IPS-NIHi7 (cell line): ENCODE results near the gene TCF19.

Experiments
- DNase-seq: peaks from one replicate; pipeline ENCODE4 v3.0.0; 2012; ENCODE audit warnings: mixed read lengths; ENCODE audit errors: extremely low spot score

TCF19 gene, protein sequence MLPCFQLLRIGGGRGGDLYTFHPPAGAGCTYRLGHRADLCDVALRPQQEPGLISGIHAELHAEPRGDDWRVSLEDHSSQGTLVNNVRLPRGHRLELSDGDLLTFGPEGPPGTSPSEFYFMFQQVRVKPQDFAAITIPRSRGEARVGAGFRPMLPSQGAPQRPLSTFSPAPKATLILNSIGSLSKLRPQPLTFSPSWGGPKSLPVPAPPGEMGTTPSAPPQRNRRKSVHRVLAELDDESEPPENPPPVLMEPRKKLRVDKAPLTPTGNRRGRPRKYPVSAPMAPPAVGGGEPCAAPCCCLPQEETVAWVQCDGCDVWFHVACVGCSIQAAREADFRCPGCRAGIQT

DNA sequence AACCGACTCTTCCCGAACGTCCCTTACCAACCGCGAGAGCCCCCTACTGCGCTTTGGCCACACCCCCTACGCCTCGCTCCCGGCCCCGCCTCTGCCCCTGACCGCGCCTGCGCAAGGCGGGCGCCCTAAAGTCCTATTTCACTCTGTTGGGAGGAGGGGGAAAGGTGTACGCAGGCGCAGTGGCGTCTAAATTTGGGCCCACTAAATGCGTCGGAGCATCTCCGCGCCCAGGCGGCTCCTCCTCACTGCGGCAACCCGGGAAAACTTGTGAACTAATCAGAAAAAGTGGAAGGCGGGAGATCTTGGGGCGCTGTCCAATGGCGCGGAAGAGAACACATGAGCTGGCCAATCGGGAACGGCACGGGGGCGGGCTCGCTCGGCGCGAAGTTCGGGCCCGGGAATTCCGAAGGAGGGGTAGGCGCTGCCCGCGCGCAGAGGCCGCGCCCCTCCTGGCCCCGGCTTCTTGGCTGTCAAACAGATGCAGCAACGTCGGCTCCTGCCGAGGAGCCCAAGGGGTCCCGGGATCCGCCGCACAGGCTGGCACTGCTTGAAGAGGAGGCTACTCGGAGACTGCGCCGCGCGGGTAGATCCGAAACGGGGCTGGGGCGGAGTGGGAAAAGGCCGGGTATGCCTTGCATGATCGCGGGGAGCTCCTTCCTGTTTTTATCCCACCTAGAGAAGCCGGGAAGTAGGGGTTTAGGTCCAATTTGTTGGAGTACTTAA is at the start of gene TCF19:
TCF19 (plus strand) TSS at position 450 of the 723 bp plus-strand sequence. CDS start 881 bp downstream, outside the sequence.
- peak; percentile 99 for DNase-seq

DNA sequence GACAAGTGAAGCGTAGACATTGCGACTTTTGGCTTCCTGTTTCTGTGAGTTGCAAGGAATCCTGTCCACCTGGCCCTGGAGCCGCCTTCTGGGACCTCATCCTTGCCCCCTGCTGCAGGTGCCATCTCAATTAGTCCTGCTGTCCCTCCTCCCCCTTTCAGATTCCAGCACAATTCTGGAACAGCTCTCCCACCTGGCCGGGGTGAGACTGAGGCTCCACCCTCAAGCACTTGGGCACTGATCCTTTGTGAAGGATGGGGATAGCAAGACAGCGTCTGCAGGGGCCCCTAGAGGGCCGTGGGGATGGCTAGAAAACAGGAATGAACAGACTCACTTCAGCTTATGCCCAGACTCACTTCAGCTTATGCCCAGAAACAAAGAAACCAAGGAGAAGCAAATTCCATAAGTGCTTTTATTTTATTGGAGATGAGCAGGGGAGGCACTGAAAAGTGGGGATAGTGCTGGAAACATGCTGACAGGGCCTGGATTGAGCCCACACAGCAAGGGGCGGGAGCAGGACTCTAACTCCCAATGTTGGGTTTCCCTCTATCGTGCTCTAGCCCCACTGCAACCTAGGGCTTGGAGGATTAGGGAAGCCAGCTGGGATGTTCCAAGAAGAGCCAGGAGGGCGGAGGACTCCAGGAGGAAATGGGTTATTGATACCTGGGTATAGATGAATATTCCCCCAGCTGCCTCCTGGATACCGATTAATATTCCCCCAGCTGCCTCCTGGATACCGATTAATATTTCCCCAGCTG is 47.4 kb upstream of the TCF19 start:
- DNase-seq: peak; percentile 63

DNA sequence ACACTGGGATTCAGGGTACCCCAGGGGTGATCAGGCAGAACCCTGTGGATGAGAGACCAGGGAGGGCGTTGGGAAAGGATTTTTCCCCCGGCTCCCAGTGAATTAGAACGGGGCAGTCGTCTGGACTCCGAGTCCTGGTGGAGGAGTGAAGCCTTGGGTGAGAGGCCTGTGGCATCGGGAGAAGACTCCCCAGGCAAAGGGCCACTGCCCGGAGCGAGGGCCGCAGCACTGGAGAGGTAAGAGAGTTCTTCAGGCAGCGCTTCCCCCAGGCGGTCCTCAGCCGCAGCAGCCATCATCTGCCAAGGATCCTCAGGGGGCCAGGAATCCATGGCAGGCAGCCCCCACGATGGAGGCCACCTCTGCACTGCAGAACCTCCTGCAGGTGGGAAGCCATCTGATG is 46.7 kb upstream of the TCF19 start:
- DNase-seq: no peak

DNA sequence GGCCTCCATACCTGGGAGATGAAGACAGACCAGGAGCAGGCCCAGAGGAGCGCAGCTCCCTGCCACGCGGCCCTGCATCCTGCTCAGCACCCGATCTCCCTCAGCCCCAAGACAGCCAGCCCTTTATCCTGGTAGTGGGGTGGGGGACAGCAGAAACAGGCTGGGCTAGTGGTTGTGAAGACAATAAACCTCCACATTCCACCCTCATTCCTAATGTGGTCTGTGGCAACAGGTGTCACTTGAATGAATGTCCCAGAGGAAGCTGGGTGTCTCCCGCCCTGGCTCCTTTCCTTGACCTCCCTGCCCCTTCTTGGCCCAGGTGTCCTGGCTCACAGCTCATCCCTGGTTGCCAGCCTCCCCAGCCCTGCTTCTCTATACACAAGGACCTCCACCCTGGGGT is 45.9 kb upstream of the TCF19 start, which contains the start of gene C6orf15:
C6orf15 (minus strand) TSS at position 98 of the 400 bp plus-strand sequence; CDS start at position 78, 20 bp downstream.
- no peak for DNase-seq

DNA sequence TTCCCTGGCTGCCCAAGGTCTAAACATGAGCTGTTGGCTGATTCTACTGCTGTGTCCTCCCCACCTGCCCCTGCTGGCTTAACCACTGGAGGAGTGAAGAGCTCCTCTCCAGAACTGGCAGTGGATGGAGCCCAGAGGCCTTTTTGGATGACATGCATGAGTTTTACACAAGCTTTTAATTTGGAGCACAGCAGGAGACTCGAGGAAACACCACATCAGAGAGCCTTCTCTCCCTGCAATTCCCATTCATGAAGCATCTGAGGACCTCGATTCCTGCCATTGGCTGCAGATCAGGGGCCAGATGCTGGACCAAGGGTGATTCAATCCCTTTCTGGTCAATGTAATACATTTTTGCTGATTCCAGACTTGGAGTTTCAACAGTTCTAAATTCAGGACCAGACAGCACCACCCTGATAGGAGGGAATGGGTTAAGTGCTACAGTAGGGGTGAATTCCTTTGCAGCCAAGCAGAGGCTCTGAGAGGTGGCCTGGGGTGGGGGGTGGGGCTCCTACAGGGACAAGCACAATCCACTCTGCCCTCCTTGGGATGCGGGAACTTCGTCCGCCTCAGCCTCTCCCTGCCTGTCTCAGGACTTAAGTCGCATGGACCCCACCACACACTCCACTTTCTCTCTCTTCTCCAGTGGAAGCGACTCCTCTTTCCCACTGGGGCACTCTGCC is 44.4 kb upstream of the TCF19 start:
- no peak for DNase-seq

DNA sequence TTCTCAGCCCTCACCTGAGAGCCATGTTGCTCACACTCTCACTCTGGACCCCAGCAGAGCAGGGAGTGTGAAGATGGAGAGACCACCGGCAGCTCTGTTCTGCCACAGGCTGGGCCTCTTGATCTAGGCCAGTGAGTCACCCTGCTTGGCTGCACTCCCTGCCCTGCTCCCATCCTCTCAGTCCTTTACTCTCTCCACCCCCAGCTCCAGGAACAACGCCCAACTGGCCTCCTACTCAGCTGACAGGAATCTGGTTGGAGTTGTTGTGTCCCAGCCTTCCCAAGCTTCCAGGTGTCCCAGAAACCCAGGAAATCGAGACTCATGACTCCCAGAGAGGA is 43.9 kb upstream of the TCF19 start, which contains the start of gene PSORS1C1:
PSORS1C1 (plus strand) TSS at position 260 of the 338 bp plus-strand sequence. CDS start 14,833 bp downstream, outside the sequence.
- peak; percentile 68 for DNase-seq

DNA sequence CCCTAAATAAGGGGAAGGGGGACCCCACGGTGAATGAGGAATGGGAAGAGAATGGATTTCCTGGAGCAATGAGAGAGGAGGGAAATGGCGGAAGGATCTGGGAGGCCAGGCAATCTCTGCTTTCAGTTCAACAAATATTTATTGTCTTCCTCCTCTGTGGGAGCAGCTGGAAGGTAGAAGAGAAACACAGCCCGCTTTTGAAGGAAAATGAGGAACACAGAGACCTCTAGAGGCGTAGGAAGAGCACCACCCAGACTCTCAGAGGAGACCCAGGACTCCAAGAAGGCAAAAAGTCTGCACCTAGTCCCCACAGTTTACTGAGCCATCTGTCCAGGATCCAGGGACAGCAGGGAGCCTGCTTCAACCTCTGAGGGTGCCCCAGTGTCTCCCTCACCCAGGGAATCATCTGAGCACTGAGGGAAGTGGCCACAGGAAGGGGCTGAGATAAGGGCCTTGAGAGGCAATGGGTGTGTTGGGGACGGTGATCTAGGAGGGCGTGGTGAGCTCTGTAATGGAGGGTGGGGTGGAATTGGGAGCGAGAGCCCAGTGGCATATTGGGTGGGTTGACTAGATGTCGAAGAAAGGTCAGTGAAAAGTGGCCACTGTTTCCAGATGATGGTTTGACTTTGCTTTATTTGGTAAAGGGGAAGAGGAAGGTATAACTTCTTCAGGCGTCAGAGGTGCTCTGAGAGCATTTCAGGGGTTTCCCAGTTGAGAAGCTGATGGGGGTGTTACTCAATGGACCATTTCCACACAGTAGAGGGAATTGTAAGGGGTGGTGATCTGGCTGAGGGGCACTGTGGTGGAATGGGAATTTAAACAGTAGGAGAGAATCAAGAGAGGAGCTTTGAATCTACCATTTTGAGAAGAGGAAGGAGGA is 43.2 kb upstream of the TCF19 start:
- DNase-seq: peak; percentile 56

DNA sequence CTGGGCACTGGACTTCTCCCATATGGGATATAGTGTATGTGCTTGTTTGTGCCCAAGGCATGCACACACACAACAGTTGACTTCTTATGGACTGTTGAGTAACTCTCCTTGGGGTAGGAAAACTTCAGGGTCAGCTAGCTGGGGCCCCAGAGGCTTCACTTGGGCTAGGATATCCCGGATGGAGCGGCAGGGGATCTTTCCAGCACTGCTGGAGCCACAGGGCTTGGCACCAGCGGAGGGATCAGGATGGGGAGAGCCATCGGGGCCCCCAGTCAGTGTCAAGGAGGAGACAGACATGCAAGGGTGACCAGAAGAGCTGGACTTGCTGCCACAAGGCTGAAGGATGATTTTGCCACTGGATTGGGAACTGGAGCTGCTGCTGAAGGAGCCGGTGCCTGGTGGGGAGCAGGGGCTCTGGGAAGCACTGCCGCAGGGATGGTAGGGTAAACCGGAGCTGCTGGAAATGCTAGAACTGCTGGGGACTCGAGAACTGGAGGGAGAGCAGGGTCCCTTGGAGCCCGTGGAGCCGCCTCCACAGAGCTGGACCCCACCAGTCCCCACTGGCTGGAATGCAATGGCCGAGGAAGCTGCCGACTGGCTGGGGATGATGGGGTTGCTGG is 42.3 kb upstream of the TCF19 start:
- DNase-seq: no peak

DNA sequence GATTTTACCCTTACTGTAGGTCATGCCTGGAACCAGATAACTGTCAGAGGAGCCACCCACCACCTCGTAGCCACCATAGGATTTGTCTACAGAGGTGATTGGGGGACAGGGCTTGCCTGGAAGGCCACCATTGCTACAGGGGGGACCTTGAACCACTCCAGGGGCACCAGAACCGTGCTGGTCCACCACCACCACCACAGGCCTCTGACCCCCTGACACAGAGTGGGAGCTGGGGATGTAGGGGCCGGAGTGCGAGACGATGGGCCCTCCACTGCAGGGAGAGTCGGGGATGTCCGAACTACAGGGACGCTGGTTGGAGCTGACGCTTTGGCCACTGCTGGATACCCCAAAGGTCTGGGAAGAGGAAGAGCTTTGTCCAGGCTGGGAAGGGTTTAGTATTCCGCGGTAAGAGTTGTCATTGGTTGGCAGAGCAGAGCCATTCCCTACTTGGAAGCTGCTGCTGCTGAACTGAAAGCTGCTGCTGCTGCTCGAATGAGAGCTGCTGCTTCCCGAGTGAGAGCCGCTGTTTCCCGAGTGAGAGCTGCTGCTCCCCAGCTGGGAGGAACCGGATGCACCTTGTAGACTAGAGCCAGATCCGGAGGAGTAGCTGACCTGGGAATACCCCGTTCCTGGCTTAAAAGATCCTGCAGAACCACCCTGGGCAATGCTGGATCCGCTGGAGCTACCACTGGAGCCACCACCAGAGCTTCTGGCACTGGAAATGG is 41.6 kb upstream of the TCF19 start:
- DNase-seq: no peak

DNA sequence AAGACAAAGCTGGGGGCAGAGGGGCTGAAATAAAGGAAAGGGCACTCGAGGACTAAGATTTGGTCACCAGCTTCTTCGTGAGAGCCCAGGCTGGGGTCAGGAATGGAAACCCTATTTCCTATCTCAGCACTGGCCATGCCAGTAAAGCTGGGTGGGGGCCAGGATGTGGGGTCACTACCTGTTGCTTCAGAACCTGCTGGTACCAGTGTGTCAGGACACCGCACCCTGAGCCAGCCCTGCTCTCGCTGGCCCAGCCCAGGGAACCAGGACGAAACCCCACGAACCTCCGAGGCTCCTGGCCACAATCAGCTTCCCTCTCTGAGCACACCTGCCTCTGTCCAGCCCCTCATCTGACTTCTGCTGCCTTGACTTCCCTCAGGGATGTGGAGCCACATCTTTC is 40.2 kb upstream of the TCF19 start:
- DNase-seq: no peak

DNA sequence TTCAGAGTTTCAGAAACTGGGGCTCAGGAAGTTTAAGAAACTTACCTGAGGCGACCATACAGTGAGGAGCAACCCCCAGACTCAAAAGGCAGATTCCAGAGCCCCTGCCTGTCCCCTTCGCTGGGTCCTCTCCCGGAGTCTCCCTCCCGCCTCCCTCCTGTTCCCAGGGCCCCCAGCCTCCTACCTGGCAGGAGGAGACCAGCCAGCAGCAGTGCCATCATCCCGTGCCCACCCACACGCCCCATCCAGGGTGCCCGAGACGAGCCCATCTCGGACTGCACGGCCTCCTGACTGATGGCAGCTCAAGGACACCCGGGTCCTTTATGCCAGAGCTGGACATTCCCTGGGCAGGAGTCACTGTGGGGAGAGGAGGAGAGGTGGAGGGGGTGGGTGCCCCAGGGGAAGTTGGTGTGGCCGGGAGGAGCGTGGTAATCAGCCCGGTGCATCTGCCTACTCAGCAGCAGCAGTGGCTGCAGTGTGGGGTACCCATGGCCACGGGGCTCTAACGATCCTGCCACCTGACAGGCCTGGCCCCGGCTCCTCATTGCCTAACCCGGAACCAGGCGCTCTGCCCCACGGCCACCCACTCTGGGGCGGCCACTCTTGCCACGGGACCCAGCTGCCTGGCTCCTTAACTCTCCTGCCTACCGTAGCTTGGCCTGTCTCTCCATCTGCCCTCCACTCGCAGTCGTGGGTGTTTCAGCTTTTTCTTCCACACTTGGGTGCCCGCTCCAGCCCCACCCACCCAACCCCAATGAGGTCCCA is 38.1 kb upstream of the TCF19 start, which contains the start of gene CDSN:
CDSN (minus strand) TSS at position 296 of the 765 bp plus-strand sequence; CDS start at position 269, 27 bp downstream.
- DNase-seq: no peak

DNA sequence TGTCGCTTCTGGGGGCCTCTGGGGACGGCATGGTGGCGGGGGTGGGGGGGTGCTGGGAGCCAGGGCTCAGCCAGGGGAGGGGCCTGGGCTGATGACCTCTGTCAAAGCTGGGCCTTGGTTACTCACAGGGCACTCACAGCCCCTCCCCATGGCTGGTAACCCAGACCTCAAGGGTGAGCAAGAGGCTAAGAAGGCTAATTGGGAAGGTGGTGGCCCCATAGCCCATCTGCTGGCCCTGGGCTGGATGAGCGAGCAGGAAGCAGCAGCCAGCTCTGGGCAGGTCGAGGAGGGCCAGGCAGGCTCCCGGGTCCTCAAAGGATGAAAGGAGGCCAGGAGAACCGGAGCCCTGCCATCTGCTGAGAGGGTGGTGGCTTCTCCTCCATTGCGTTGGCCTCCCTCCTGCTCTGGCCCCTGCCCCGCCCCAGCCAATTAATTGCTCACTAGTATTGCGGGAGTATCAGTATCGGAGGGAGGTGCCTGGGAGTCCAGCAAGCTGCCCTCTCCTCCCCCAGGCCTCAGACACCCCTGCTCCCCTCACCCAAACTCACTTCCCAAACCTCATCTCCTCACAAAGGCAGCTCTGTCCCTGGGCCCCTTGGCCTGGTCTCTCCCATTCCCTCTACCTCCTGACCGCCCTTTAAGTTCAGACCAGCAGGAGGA is 37.1 kb upstream of the TCF19 start:
- DNase-seq: no peak

DNA sequence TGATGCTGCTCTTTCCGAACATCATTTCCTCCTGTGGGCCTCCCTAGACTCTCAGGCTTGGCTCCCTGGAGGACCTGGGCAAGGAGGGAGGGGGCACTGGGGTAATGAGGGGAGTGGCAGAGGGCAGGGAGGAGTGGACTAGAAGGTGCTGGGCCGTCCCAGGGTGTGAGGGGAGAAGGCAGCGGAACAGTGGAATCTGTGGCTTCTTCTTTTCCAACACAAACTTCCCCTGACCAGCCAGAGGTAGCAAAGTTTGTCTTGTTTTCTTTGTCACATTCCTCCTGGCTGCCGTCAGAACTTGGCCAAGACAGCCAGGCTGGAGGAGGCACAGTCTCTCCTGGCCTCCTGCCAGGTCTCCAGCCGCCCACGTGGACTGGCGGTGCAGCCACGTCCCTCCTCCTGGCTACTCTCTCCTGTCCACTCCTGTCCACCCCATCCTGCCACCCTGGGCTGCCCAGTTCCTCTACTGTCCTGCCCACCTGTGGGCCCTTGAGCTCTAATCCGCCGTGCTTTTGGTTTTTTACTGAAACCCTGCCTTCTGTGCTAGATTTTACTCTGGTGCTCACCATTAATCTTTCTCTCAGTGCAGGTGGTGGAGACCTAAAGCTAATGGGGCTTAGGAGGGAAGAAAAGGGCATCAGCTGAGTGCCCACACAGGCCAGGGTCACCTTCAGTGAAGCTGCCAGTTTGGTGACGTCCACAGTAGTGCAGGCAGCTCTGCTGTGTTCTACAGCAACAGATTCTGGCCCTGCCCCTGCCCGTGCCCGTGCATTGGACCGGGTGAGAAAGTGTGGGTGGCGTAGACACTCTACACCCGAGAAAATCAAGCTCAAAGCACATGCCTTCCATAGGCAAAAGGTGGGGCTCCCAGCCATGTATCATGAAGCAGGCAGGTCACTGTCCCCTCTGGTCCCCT is 35.3 kb upstream of the TCF19 start:
- no peak for DNase-seq

DNA sequence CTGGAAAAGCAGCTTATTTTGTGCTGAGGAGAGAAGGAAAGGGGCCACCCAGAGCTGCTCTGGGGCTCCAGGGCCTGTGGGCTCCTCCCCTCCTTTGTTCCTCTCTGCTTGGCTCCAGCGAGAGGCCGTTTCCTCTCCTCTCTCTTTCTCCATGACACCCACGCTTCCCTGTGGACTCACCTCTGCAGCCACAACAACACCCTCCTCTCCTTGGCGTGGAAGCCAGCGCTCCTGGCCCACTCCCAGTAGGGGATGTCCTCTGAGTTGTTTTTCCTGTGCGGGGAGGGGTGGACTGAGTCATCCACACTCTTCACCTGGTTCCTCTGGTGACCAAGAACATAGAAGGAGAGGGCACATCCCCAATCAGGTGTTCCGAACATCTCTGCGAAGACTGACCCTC is 33.2 kb upstream of the TCF19 start:
- no peak for DNase-seq

DNA sequence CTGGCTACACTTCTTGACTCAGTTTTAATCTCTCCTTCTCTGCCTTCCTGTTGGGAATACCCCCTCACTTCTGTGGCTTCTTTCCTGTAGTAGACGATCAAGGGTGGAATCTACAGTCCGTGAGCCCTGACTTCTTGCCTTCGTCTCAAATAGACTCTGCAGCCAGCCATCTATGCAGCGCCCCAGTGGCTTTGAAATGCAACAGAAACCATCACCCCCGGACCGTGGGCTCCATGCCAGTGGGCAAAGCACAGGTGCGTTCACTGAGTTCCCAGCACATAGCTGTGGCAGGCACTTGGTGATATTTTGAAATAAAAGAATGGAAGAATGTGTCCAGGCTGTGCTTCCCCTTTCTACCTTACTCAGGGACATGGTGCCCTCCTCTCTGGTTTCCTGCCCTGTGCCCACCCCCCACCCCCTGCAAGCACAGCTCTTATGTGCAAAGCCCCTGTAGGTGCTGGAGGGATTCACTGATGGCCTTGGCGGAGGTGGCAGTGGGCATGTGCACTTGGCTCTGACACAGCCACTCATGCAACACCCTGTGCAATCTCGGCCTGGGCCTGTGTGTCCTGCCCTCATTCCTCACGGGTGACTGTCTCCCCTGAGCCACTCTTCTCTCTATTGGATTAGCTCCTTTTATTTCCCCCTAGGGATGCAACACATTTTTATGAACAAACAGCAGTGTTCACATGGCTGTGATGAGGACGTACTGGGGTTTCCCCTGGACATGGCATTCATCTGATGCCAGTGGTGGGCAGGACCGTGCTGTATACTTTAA is 32.6 kb upstream of the TCF19 start:
- DNase-seq: no peak
